Keratinocyte (primary cell): ENCODE data around the gene MEIG1. TPM values are rescaled to one million over a fixed set of nuclear protein-coding genes. Genes with fewer than 3 reads are reported as not detected.

ENCODE experiments used
- DNase-seq: peaks from one replicate; pipeline ENCODE4 v3.0.0-alpha.2; 2011; ENCODE audit warnings: low read depth, missing footprints, low spot score
- FAIRE-seq: peaks from 2 replicates; lab custom pipeline; 2011; peaks lifted over from hg19 to GRCh38; lab: Jason Lieb, UNC
- H2AFZ ChIP-seq: 2 replicates; pipeline ENCODE4 v1.6.0; 2012; ENCODE audit warnings: low read length, control low read depth, inconsistent platforms; ENCODE audit not compliant: control insufficient read depth
- H3K27ac ChIP-seq: 2 replicates; pipeline ENCODE4 v1.5.1; 2011; ENCODE audit warnings: low read length; ENCODE audit not compliant: control insufficient read depth, insufficient read depth
- H3K27me3 ChIP-seq: 3 replicates; pipeline ENCODE4 v1.6.0; 2011; ENCODE audit warnings: low read length; ENCODE audit not compliant: control insufficient read depth, insufficient read depth; ENCODE audit errors: extremely low read depth
- H3K36me3 ChIP-seq, 2 experiments: 2 replicates in 1 of 2; 3 replicates in 1 of 2; pipeline ENCODE4 v1.5.1; 2011; ENCODE audit warnings: low read length in 2 of 2, mild to moderate bottlenecking in 1 of 2; ENCODE audit not compliant: control insufficient read depth in 2 of 2, insufficient read depth in 2 of 2; ENCODE audit errors: extremely low read depth in 1 of 2
- H3K4me1 ChIP-seq: 3 replicates; pipeline ENCODE4 v1.5.1; 2011; ENCODE audit warnings: low read length; ENCODE audit not compliant: control insufficient read depth, insufficient read depth; ENCODE audit errors: extremely low read depth
- H3K4me2 ChIP-seq: 3 replicates; pipeline ENCODE4 v1.6.0; 2011; ENCODE audit warnings: low read depth, low read length; ENCODE audit not compliant: control insufficient read depth, insufficient read depth; ENCODE audit errors: extremely low read depth
- H3K4me3 ChIP-seq, 3 experiments: fragments of 200-600 bp in 1 of 3; sonication (generic) in 1 of 3; 2 replicates in 2 of 3; 3 replicates in 1 of 3; pipeline ENCODE4 v1.5.1; 2011 to 2016; ENCODE audit warnings: low read length in 3 of 3, mild to moderate bottlenecking in 3 of 3, control low read depth in 2 of 3, inconsistent platforms in 1 of 3, low read depth in 1 of 3, mixed read lengths in 1 of 3, mixed run types in 1 of 3, moderate library complexity in 1 of 3; ENCODE audit not compliant: control insufficient read depth in 2 of 3, insufficient read depth in 2 of 3; ENCODE audit errors: extremely low read depth in 1 of 3
- H3K79me2 ChIP-seq: 2 replicates; pipeline ENCODE4 v1.6.0; 2012; ENCODE audit warnings: low read length; ENCODE audit not compliant: control insufficient read depth, insufficient read depth
- H3K9ac ChIP-seq: 3 replicates; pipeline ENCODE4 v1.6.0; 2011; ENCODE audit warnings: low read length; ENCODE audit not compliant: control insufficient read depth, insufficient read depth; ENCODE audit errors: extremely low read depth
- H3K9me1 ChIP-seq: 3 replicates; pipeline ENCODE4 v1.6.0; 2011; ENCODE audit warnings: low read length; ENCODE audit not compliant: control insufficient read depth, insufficient read depth; ENCODE audit errors: extremely low read depth
- H3K9me3 ChIP-seq: 2 replicates; pipeline ENCODE4 v1.5.1; 2012; ENCODE audit warnings: low read depth, low read length; ENCODE audit not compliant: control insufficient read depth
- H4K20me1 ChIP-seq: 3 replicates; pipeline ENCODE4 v1.6.0; 2011; ENCODE audit warnings: low read length; ENCODE audit not compliant: control insufficient read depth, insufficient read depth; ENCODE audit errors: extremely low read depth
- CTCF ChIP-seq, 3 experiments: IDR thresholded peaks in 1 of 3; conservative IDR thresholded peaks in 1 of 3; optimal IDR thresholded peaks in 1 of 3; 2 replicates in 2 of 3; 3 replicates in 1 of 3; pipeline versions ENCODE3 to v1.5.1; 2011; ENCODE audit warnings: low read length in 3 of 3, mild to moderate bottlenecking in 3 of 3, moderate library complexity in 2 of 3, control low read depth in 1 of 3, inconsistent platforms in 1 of 3; ENCODE audit not compliant: insufficient read depth in 2 of 3; ENCODE audit errors: extremely low read depth in 1 of 3
- EZH2 ChIP-seq: IDR thresholded peaks from one replicate; pipeline ENCODE4 v1.6.1; 2012; ENCODE audit warnings: inconsistent platforms, mild to moderate bottlenecking, low read length, moderate library complexity
- dilution Hi-C: fragments of 300-500 bp; cut with MboI; formaldehyde crosslinking; loops from one replicate; pipeline ENCODE4 v1.7.0; 2020; ENCODE audit warnings: low sequenced_read_pairs; ENCODE audit not compliant: extremely low pct_ligation_motif_present
- polyA plus RNA-seq, 5 experiments: library from polyadenylated mRNA; depleted of rRNA in 3 of 5; stranded (reverse) in 3 of 5; stranded (forward) in 1 of 5; unstranded in 1 of 5; fragments of >200 nt; gene quantifications; 1 replicate in 1 of 5; 2 replicates in 3 of 5; 3 replicates in 1 of 5; pipeline versions ENCODE4 v1.2.1 to v1.2.3, GENCODE V29; 2011 to 2012; ENCODE audit warnings: missing spikeins in 2 of 5, low read depth in 1 of 5, low replicate concordance in 1 of 5

The MEIG1 gene
- polyA plus RNA-seq, 1 donor (not counting 4 experiments of a cell fraction or from before 2014, with no cell fraction given): 0.33 TPM

DNA sequence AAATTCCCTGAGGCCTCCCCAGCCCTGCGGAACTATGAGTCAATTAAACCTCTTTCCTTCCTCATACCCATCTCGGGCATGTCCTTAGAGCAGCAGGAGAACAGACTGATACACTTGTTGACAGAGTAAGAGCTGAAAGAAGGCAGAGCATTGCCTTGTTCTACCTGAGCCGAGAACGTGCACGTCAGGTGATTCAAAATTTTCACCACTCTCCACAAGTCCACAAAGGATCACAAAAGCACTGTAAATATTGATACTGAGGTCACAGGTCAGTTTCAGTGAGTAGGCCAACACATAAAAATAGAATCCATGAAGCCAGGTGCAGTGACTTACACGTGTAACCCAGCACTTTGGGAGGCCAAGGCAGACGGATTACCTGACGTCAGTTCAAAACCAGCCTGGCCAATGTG is 33.1 kb upstream of the MEIG1 start:
- no peaks in the 10 kb centered on the region for H3K9me3 ChIP-seq
- H3K4me3 ChIP-seq: no peak overlapping the region
- no peaks in the 10 kb centered on the region for H3K27me3 ChIP-seq
- FAIRE-seq (no peak), DNase-seq (no peak)
- H3K4me2 ChIP-seq: no peak overlapping the region
- no peaks in the 10 kb centered on the region for H3K4me1 ChIP-seq
- H3K9me1 ChIP-seq: no peaks in the 10 kb centered on the region
- no peak overlapping the region for H2AFZ ChIP-seq
- TF ChIP-seq CTCF (optimal IDR thresholded peaks at IDR 0.05 in 1 of 3, IDR thresholded peaks at IDR 0.05 in 1 of 3, conservative IDR thresholded peaks at IDR 0.05 in 1 of 3; ENCODE audit: extremely low read depth in 1 of 3, insufficient read depth in 2 of 3, low read length in 3 of 3) (no peak), EZH2 (no peak)
- H3K27ac ChIP-seq: no peak overlapping the region
- no peaks in the 10 kb centered on the region for H4K20me1 ChIP-seq
- peaks cover 10 to 17% of the 10 kb centered on the region in 2 experiments for H3K36me3 ChIP-seq
- no peak overlapping the region for H3K9ac ChIP-seq
- no peaks in the 10 kb centered on the region for H3K79me2 ChIP-seq
- dilution Hi-C loops: no loop called here

DNA sequence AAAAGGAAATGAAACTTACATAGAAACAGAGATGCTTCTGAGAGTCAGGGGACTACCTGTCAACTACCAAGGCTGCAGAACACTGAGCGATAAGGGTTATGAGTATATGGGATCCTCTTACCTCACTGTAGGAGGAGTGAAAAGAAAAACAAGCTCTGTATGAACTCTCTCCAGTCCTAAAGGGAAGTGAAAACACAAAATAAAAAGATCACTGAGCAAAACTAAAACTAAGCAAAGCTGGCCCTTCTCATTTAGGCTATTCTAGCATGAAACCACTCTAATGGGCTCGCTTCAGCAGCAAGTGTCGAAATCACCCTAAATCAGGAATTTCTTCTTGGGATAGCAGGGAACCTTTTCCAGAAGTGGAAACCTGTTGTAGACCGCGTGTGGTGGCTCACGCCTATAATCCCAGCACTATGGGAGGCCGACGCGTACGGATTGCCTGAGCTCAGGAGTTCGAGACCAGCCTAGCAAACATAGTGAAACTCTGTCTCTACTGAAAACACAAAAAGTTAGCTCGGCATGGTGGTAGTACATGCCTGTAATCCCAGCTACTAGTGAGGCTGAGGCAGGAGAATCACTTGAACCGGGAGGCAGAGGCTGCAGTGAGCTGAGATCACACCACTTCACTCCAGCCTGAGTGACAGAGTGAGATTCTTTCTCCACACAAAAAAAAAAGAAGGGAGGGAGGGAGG is 32.3 kb upstream of the MEIG1 start:
- TF ChIP-seq CTCF (optimal IDR thresholded peaks at IDR 0.05 in 1 of 3, IDR thresholded peaks at IDR 0.05 in 1 of 3, conservative IDR thresholded peaks at IDR 0.05 in 1 of 3; ENCODE audit: extremely low read depth in 1 of 3, insufficient read depth in 2 of 3, low read length in 3 of 3) (no peak), EZH2 (no peak)
- H3K4me1 ChIP-seq: no peaks in the 10 kb centered on the region
- DNase-seq (no peak), FAIRE-seq (no peak)
- H3K79me2 ChIP-seq: no peaks in the 10 kb centered on the region
- dilution Hi-C loops: no loop called here
- H4K20me1 ChIP-seq: no peaks in the 10 kb centered on the region
- no peaks in the 10 kb centered on the region for H3K9me3 ChIP-seq
- H3K27ac ChIP-seq: no peak overlapping the region
- peaks cover 10 to 17% of the 10 kb centered on the region in 2 experiments for H3K36me3 ChIP-seq
- no peak overlapping the region for H3K4me2 ChIP-seq
- H3K9me1 ChIP-seq: no peaks in the 10 kb centered on the region
- no peak overlapping the region for H3K9ac ChIP-seq
- H2AFZ ChIP-seq: no peak overlapping the region
- no peak overlapping the region for H3K4me3 ChIP-seq
- H3K27me3 ChIP-seq: no peaks in the 10 kb centered on the region
